Hepatocyte (in vitro differentiated cells): ENCODE results near the gene STARD7.
A peak's percentile ranks its signal among the peaks of the same experiment; 100 is the strongest.

Source experiments
- CTCF ChIP-seq: fragments of 200-600 bp; sonication (generic); IDR thresholded peaks from 2 replicates; pipeline ENCODE4 v1.5.1; 2016; ENCODE audit warnings: antibody characterized with exemption, mild to moderate bottlenecking; ENCODE audit not compliant: poor library complexity
- EZH2phosphoT487 ChIP-seq: fragments of 200-600 bp; sonication (generic); IDR thresholded peaks from one replicate; pipeline ENCODE4 v1.6.1; 2018; ENCODE audit warnings: antibody characterized with exemption, mild to moderate bottlenecking, low read depth, moderate library complexity; ENCODE audit not compliant: unreplicated experiment, severe bottlenecking

GRCh38 chr2:96138179-96139145 lies 70.2 kb downstream of the STARD7 start, which contains the start of gene ASTL:
- TF ChIP-seq CTCF (peak; percentile 67), EZH2phosphoT487 (no peak)
